ENCODE results near the gene GPC3. TPM values are rescaled to one million over a fixed set of nuclear protein-coding genes. Genes with fewer than 3 reads are reported as not detected.

GPC3 gene
- total RNA-seq, 1 donor from 2014 or later: 30.4 TPM

DNA sequence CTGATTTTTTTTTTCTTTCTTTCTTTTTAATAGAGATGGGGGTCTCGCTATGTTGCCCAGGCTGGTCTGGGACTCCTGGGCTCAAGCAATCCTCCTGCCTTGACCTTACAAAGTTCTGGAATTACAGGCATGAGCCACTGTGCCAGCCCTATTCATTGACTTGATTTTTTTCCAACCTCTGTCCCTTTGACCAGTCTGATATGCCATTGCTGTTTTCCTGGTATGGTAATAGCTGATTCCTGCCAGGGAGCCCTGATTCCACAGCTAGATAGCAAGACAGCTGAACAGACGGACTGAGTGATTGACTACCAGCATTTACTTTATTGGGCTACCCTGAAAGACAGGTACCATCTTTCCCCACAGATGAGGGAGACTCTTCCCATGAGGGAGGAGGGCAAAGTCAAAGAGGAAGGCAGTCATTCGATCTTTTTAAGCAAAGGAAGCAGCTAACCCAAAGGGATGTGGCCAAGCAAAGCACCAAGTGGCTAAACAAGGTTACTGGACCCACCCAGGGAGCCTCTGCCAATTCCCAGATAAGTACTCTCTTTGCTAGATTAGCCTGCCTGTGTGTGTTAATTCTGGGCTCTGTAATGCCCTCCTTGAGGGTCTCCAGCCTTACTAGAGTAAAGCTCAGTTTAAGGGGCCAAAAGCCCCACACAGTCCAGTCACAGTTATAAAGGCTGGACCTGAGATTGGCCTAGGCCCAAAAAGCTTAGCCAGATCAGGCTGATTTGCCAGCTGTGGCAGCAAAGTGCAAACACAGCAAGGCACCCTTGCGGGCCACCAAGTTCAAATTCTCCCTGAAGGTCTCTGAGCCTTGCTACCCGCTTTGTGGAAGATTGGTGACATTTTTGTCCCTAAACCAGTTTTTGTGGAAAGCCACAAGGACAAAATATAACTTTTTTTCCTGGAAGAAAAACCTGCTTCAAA is 377.7 kb downstream of the GPC3 start:
- Mint-ChIP-seq H3K4me3 (no peak overlapping the region), H3K27ac (ENCODE audit: unreplicated experiment) (no peak overlapping the region), H3K36me3 (ENCODE audit: low read depth) (no peaks in the 10 kb centered on the region), H3K4me1 (no peaks in the 10 kb centered on the region), H3K9me3 (no peaks in the 10 kb centered on the region), H3K27me3 (ENCODE audit: low read depth) (no peaks in the 10 kb centered on the region)
- DNase-seq (ENCODE audit: low read depth, low spot score): no peak
- no peak for TF ChIP-seq CTCF (conservative IDR thresholded peaks at IDR 0.05)

DNA sequence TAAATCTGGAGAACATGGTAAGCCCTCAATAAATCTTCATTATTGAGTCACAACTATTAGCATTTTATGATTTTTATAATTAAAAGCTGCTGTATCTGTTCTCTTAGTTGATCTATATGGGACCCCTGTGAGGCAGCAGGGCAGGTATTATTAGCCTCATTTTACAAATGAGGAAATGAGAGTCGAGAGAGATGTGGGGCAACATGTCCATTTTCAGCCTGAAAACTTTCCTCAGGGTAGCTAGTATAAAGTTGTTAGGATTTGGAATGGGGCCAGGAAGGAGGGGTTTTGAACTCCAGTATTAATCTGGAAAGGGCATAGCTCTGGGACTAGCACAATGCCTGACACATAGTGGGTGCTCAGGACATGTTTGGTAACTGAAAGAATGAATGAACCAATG is 378.4 kb downstream of the GPC3 start:
- Mint-ChIP-seq H3K27ac (ENCODE audit: unreplicated experiment) (no peak overlapping the region), H3K4me3 (no peak overlapping the region), H3K36me3 (ENCODE audit: low read depth) (no peaks in the 10 kb centered on the region), H3K9me3 (no peaks in the 10 kb centered on the region), H3K4me1 (no peaks in the 10 kb centered on the region), H3K27me3 (ENCODE audit: low read depth) (no peaks in the 10 kb centered on the region)
- no peak for TF ChIP-seq CTCF (conservative IDR thresholded peaks at IDR 0.05)
- no peak for DNase-seq (ENCODE audit: low read depth, low spot score)

DNA sequence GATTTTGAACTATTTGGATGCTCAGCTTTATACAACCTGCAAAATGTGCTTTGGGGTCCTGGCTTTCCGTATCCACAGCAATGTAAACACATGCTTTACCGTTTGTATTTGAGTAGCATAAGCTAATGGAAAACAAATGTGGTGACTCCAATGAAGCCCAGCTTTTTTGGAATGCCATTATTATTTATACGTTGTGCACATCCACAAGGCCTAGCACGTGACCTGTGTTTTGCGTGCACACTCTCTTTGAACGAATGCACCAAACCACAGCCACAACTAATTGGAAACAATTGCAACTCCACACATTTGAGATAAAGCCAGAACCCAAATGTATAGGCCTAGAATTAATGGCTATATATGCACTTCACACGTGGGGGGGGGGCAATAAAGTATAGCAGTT is 380.6 kb downstream of the GPC3 start:
- Mint-ChIP-seq H3K36me3 (ENCODE audit: low read depth) (no peaks in the 10 kb centered on the region), H3K27me3 (ENCODE audit: low read depth) (no peaks in the 10 kb centered on the region), H3K27ac (ENCODE audit: unreplicated experiment) (no peak overlapping the region), H3K4me1 (no peaks in the 10 kb centered on the region), H3K4me3 (no peak overlapping the region), H3K9me3 (no peaks in the 10 kb centered on the region)
- TF ChIP-seq CTCF (conservative IDR thresholded peaks at IDR 0.05): no peak
- no peak for DNase-seq (ENCODE audit: low read depth, low spot score)

GRCh38 chrX:133602881-133603280 is 382.5 kb downstream of the GPC3 start:
- DNase-seq (ENCODE audit: low read depth, low spot score): no peak
- Mint-ChIP-seq H3K9me3 (no peaks in the 10 kb centered on the region), H3K4me1 (peaks cover 6% of the 10 kb centered on the region), H3K36me3 (ENCODE audit: low read depth) (no peaks in the 10 kb centered on the region), H3K27ac (ENCODE audit: unreplicated experiment) (no peak overlapping the region), H3K4me3 (no peak overlapping the region), H3K27me3 (ENCODE audit: low read depth) (no peaks in the 10 kb centered on the region)
- no peak for TF ChIP-seq CTCF (conservative IDR thresholded peaks at IDR 0.05)

DNA sequence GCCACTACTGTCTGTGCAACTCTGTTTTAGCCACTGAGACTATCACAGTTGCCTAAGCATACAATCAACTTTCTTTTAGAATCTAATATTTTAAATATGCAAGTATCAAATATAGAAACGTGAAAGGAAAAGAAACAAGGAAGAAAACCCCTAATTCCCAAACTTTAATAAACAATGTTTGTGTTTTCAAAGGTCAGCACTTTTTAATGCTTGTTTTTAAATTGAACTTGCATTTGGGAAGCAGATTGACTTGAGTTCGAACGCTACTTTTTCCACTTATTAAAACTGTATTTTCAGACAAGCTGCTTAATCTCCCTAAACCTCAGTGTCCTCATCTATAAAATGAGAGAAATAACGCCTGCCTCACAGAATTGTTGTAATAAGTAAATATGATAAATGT is 384.3 kb downstream of the GPC3 start:
- Mint-ChIP-seq H3K36me3 (ENCODE audit: low read depth) (no peaks in the 10 kb centered on the region), H3K27ac (ENCODE audit: unreplicated experiment) (no peak overlapping the region), H3K4me3 (no peak overlapping the region), H3K4me1 (peaks cover 6% of the 10 kb centered on the region), H3K9me3 (no peaks in the 10 kb centered on the region), H3K27me3 (ENCODE audit: low read depth) (no peaks in the 10 kb centered on the region)
- TF ChIP-seq CTCF (conservative IDR thresholded peaks at IDR 0.05): no peak
- DNase-seq (ENCODE audit: low read depth, low spot score): no peak
